Esophagus muscularis mucosa (tissue), 4 donors: Measurements from ENCODE around the gene CAMK1D. TPM values are rescaled to one million over a fixed set of nuclear protein-coding genes. Genes with fewer than 3 reads are reported as not detected.

Experiments used
- DNase-seq: peaks from one replicate; pipeline ENCODE4 v3.0.0-alpha.2; 2017; ENCODE audit errors: extremely low spot score
- H3K27ac ChIP-seq, 4 donors: fragments of 200-600 bp; sonication (generic); replicated peaks in 1 of 4; 1 replicate in 3 of 4; 2 replicates in 1 of 4; pipeline ENCODE4 v1.5.1; 2016 to 2019; ENCODE audit warnings: mild to moderate bottlenecking in 1 of 4
- H3K27me3 ChIP-seq, 4 donors: fragments of 200-600 bp; sonication (generic); one replicate each; pipeline versions ENCODE4 v1.5.1 to v1.6.0; 2016 to 2019
- H3K36me3 ChIP-seq, 4 donors: fragments of 200-600 bp; sonication (generic); one replicate each; pipeline ENCODE4 v1.5.1; 2016 to 2019
- H3K4me1 ChIP-seq, 4 donors: fragments of 200-600 bp; sonication (generic); one replicate each; pipeline ENCODE4 v1.5.1; 2016 to 2019
- H3K4me3 ChIP-seq, 4 donors: fragments of 200-600 bp; sonication (generic); 1 replicate in 2 of 4; 2 replicates in 2 of 4; pipeline ENCODE4 v1.5.1; 2016 to 2019; ENCODE audit warnings: mild to moderate bottlenecking in 4 of 4, moderate library complexity in 1 of 4
- H3K9me3 ChIP-seq, 4 donors: fragments of 200-600 bp; sonication (generic); 1 replicate in 3 of 4; 2 replicates in 1 of 4; pipeline ENCODE4 v1.5.1; 2016 to 2019
- EP300 ChIP-seq: sonication (generic); formaldehyde crosslinking; IDR thresholded peaks from one replicate; pipeline ENCODE4 v1.6.1; 2017; ENCODE audit warnings: antibody characterized with exemption
- POLR2A ChIP-seq: fragments of 450-650 bp; IDR thresholded peaks from one replicate; pipeline ENCODE4 v1.6.1; 2017; ENCODE audit warnings: antibody characterized with exemption, moderate library complexity, mild to moderate bottlenecking, low read depth
- POLR2AphosphoS5 ChIP-seq, 2 donors: sonication (generic); formaldehyde crosslinking; IDR thresholded peaks; one replicate each; pipeline ENCODE4 v1.6.1; 2017; ENCODE audit warnings: antibody characterized with exemption in 2 of 2
- WGBS: methylation state at CpG from one replicate; pipeline ENCODE4 v1.1.5; 2018; 5-methylcytosine and 5-hydroxymethylcytosine counted together
- intact Hi-C: fragments of 100-400 bp; cut with DNase I; formaldehyde crosslinking; loops from one replicate; pipeline ENCODE4 v1.15.1; 2023
- total RNA-seq, 4 donors: library from RNA; depleted of rRNA; stranded (reverse); fragments of >200 nt; gene quantifications; one replicate each; pipeline versions ENCODE4 v1.1.0 to v1.2.1, GENCODE V29; 2016
- TF ChIP-seq, protein P1 (sequence below), 3 experiments: fragments of 200-600 bp in 2 of 3; fragments of 450-650 bp in 1 of 3; sonication (generic) in 2 of 3; IDR thresholded peaks; one replicate each; pipeline ENCODE4 v1.5.1; 2017 to 2019; ENCODE audit warnings: antibody characterized with exemption in 3 of 3, mild to moderate bottlenecking in 2 of 3, moderate library complexity in 1 of 3

CAMK1D gene
- total RNA-seq, 4 donors from 2014 or later = 8.4 to 15.4 (median 11.3) TPM

DNA sequence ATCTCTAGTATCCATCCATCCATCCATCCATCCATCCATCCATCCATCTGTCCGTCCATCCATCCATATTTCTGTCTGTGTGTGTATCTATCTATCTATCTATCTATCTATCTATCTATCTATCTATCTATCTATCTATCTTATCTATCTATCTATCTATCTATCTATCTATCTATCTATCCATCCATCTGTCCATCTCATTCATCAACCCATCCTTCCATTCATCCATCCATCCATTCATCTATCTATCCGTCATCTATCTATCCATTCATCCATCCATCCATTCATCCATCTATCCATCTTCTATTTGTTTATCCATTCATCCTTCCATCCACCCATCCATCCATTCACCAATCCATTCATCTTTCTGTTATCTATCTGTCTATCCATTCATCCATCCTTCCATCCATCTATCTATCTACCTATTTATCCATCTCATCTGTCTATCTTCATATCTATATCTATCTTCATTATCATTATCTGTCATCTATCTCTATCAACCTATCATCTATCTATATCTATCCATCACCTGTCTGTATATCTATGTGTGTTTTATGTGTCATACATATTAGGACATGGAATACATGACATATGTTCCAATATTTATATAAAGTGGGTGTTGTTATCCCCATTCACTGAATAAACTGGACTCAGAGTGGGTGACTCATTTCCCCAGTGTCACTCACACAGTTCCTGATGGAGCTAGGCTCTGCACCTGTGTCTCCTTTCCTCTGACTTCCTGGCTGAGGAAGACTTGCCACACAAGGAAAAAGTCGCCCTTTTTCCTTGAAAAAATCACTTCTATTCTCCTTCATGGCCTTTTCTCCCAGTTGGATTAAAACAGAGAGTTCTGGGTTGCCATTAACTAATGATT lies 452.1 kb downstream of the CAMK1D start:
- intact Hi-C loops = no loop called here
- 92% methylated on average over 3 of the region's 3 CpGs for WGBS

DNA sequence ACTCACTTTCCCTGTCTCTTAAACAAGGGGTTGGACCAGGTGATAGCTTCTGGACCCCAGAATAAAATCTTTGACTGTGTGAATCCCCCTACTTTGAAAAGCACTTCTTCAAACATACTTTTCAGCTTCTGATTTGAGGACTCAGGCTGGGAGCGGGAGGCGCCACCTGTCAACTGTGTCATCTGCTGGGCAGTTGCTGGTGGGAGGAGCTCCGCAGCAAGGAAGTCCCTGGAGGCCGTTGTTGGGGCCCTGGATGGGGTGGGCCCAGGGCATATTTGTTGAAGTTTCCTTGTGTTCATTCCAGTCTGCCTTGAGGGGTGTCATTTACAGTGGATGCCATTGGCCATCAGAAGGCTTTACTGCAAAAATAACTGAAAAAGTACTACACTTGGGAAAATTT lies 454.4 kb downstream of the CAMK1D start:
- Histone ChIP-seq H3K27me3 (no peaks in the 10 kb centered on the region), H3K4me1 (no peaks in the 10 kb centered on the region), H3K4me3 (no peak overlapping the region), H3K36me3 (peaks cover 0 to 7% (median 0%) of the 10 kb centered on the region in 4 donors), H3K27ac (no peak overlapping the region), H3K9me3 (no peaks in the 10 kb centered on the region)
- TF ChIP-seq, protein P1, sequence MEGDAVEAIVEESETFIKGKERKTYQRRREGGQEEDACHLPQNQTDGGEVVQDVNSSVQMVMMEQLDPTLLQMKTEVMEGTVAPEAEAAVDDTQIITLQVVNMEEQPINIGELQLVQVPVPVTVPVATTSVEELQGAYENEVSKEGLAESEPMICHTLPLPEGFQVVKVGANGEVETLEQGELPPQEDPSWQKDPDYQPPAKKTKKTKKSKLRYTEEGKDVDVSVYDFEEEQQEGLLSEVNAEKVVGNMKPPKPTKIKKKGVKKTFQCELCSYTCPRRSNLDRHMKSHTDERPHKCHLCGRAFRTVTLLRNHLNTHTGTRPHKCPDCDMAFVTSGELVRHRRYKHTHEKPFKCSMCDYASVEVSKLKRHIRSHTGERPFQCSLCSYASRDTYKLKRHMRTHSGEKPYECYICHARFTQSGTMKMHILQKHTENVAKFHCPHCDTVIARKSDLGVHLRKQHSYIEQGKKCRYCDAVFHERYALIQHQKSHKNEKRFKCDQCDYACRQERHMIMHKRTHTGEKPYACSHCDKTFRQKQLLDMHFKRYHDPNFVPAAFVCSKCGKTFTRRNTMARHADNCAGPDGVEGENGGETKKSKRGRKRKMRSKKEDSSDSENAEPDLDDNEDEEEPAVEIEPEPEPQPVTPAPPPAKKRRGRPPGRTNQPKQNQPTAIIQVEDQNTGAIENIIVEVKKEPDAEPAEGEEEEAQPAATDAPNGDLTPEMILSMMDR (IDR thresholded peaks at IDR 0.05) = no peak
- no peak for TF ChIP-seq POLR2A
- no peak for TF ChIP-seq POLR2AphosphoS5 (IDR thresholded peaks at IDR 0.05)
- no peak for TF ChIP-seq EP300
- 88% methylated on average over 4 of the region's 4 CpGs for WGBS
- DNase-seq = no peak
- intact Hi-C loops = no loop called here

More for the DNA sequence above, 452.1 kb downstream of the CAMK1D start:
- Histone ChIP-seq H3K27me3 (no peaks in the 10 kb centered on the region), H3K9me3 (no peaks in the 10 kb centered on the region), H3K36me3 (no peaks in the 10 kb centered on the region), H3K4me3 (no peak overlapping the region), H3K4me1 (peaks cover 0 to 19% (median 13%) of the 10 kb centered on the region in 4 donors), H3K27ac (no peak overlapping the region)
- TF ChIP-seq POLR2A (no peak), EP300 (no peak), POLR2AphosphoS5 (IDR thresholded peaks at IDR 0.05) (no peak)
- TF ChIP-seq, protein P1 (IDR thresholded peaks at IDR 0.05) = no peak
- no peak for DNase-seq

DNA sequence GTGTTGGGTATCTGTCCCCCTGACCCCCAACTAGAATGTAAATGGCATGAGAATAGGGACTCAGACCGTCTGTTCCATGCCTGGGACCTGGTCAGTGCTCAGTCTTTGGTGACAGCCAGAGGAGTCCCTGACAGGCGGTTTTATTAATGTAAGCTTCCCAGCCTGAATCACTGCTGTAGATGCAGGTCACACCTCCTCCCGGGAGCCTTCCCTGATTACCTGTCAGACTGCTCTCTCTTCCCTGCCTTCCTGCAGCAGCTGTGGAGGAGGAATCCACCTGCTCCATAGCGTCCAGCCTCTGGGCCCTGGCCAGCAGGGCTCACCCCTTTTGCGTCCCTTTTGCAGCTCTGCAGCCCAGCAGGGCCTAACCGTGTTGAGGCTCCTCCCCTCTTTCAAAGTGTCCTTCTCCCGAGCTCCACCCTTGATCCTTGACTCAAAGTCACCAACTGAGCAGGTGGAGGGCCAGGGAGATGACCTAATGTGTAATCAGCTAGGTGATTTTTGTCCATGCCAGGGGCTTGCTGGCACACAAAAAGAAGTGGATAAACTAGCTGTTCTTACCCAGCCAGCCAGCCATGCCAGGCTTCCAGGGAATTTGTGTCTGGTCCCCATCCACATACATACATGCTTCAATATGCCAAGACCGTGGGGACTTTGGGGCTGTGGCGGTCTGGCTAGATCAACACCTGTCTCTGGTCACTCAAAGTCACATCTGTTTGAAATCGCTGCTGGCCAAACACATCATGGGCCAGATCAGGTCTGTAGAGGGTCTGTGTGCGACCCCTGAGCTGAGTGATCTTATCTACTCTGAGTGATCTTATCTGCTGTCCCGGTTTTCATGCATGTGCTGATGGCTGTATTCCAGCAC lies 457.1 kb downstream of the CAMK1D start:
- 87% methylated on average over 12 of the region's 12 CpGs for WGBS
- no peaks in the 10 kb centered on the region for H3K4me1 ChIP-seq

DNA sequence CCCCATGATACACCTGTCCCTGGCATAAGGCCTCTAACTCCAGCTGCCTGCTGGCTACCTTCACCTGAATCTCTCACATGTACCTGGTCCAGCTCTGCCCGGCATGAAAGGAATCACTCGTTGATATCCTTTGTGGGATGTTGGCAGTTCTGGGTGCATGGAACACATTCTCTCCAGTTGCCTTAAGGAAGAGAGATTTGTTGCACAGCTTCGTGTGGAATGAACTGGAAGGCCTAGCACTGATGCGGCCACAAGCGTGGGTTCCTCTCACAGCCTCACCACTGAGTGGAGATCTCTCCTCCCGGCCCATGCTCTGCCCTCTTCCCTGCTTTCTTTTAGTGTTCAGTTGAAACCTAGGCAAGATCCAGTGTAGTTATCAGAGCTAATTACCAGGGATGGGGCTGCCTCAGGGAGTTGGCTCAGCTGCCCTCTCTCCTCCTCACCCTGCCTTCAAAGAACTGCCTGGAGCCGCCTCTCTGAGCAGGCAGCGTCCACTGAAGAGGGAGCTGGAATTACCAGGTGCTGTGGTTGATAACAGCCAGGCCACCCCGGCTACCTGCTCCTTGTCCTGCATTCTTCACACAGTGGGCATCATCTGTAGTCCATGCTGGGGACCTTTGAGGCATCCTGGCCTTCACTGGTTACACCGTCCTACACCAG lies 457.9 kb downstream of the CAMK1D start:
- peaks cover 0 to 7% (median 0%) of the 10 kb centered on the region in 4 donors for H3K36me3 ChIP-seq
- WGBS = 93% methylated on average over 5 of the region's 10 CpGs
- no peak for DNase-seq
- no peaks in the 10 kb centered on the region for H3K4me1 ChIP-seq
- H3K27ac ChIP-seq = no peak overlapping the region
- intact Hi-C loops = no loop called here
- no peaks in the 10 kb centered on the region for H3K27me3 ChIP-seq
- H3K4me3 ChIP-seq = no peak overlapping the region
- no peaks in the 10 kb centered on the region for H3K9me3 ChIP-seq
- TF ChIP-seq POLR2A = no peak
- TF ChIP-seq POLR2AphosphoS5 (IDR thresholded peaks at IDR 0.05) = no peak
- TF ChIP-seq, protein P1 (IDR thresholded peaks at IDR 0.05) = no peak
- TF ChIP-seq EP300 = no peak

More for the DNA sequence above, 457.1 kb downstream of the CAMK1D start:
- Histone ChIP-seq H3K27ac (no peak overlapping the region), H3K27me3 (no peaks in the 10 kb centered on the region), H3K4me3 (no peak overlapping the region), H3K36me3 (peaks cover 0 to 7% (median 0%) of the 10 kb centered on the region in 4 donors), H3K9me3 (no peaks in the 10 kb centered on the region)
- intact Hi-C loops = no loop called here
- TF ChIP-seq, protein P1 (IDR thresholded peaks at IDR 0.05) = no peak
- TF ChIP-seq POLR2A (no peak), POLR2AphosphoS5 (IDR thresholded peaks at IDR 0.05) (no peak), EP300 (no peak)
- no peak for DNase-seq
